ENCODE data around the gene CRNKL1.

DNA sequence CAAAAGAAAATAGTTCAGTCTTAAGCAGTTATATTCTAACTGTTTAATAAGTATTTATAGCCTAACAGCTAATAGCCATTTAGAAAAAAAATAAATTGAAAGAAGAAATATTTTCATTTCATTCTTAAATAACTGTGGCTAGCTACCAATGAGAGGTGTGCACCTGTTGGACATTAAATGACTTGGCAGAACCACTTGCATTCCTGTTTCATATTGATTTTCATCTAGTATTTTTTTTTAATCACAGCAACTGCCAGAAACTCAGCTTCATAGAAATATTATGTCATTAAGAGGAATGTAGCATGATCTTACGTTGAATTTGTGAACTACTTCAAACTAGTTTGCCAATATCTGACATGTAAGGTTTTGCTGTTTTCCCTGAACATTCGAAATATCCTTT, 25.0 kb downstream of the CRNKL1 start:
- no peak for TF ChIP-seq MXI1 (IDR thresholded peaks at IDR 0.05; ENCODE audit: low read depth, low read length)
- TF ChIP-seq EP300 (IDR thresholded peaks at IDR 0.05; ENCODE audit: borderline replicate concordance in 1 of 2, low read depth in 1 of 2, low read length in 1 of 2), result no peak
- no peak for TF ChIP-seq JUND (IDR thresholded peaks at IDR 0.05)
- TF ChIP-seq, protein P1, sequence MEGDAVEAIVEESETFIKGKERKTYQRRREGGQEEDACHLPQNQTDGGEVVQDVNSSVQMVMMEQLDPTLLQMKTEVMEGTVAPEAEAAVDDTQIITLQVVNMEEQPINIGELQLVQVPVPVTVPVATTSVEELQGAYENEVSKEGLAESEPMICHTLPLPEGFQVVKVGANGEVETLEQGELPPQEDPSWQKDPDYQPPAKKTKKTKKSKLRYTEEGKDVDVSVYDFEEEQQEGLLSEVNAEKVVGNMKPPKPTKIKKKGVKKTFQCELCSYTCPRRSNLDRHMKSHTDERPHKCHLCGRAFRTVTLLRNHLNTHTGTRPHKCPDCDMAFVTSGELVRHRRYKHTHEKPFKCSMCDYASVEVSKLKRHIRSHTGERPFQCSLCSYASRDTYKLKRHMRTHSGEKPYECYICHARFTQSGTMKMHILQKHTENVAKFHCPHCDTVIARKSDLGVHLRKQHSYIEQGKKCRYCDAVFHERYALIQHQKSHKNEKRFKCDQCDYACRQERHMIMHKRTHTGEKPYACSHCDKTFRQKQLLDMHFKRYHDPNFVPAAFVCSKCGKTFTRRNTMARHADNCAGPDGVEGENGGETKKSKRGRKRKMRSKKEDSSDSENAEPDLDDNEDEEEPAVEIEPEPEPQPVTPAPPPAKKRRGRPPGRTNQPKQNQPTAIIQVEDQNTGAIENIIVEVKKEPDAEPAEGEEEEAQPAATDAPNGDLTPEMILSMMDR (IDR thresholded peaks at IDR 0.05), result no peak
- TF ChIP-seq RCOR1 (IDR thresholded peaks at IDR 0.05; ENCODE audit: low read length), result no peak
- TF ChIP-seq, protein P2, sequence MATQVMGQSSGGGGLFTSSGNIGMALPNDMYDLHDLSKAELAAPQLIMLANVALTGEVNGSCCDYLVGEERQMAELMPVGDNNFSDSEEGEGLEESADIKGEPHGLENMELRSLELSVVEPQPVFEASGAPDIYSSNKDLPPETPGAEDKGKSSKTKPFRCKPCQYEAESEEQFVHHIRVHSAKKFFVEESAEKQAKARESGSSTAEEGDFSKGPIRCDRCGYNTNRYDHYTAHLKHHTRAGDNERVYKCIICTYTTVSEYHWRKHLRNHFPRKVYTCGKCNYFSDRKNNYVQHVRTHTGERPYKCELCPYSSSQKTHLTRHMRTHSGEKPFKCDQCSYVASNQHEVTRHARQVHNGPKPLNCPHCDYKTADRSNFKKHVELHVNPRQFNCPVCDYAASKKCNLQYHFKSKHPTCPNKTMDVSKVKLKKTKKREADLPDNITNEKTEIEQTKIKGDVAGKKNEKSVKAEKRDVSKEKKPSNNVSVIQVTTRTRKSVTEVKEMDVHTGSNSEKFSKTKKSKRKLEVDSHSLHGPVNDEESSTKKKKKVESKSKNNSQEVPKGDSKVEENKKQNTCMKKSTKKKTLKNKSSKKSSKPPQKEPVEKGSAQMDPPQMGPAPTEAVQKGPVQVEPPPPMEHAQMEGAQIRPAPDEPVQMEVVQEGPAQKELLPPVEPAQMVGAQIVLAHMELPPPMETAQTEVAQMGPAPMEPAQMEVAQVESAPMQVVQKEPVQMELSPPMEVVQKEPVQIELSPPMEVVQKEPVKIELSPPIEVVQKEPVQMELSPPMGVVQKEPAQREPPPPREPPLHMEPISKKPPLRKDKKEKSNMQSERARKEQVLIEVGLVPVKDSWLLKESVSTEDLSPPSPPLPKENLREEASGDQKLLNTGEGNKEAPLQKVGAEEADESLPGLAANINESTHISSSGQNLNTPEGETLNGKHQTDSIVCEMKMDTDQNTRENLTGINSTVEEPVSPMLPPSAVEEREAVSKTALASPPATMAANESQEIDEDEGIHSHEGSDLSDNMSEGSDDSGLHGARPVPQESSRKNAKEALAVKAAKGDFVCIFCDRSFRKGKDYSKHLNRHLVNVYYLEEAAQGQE (IDR thresholded peaks at IDR 0.05; ENCODE audit: low read depth, low read length), result no peak
- TF ChIP-seq TCF12 (IDR thresholded peaks at IDR 0.05), result no peak
- no peak for TF ChIP-seq RAD21 (IDR thresholded peaks at IDR 0.05; ENCODE audit: low read length)
- TF ChIP-seq TEAD4 (IDR thresholded peaks at IDR 0.05; ENCODE audit: borderline replicate concordance, insufficient read depth), result no peak
- TF ChIP-seq ELF1 (IDR thresholded peaks at IDR 0.05), result no peak
- TF ChIP-seq POLR2AphosphoS5 (IDR thresholded peaks at IDR 0.05; ENCODE audit: low read depth, low read length), result no peak
- TF ChIP-seq YY1 (IDR thresholded peaks at IDR 0.05; ENCODE audit: low read depth), result no peak

Data from SK-N-SH (cell line).